ENCODE results near the gene NDC1.
"Not testable (repeated sequence)": the region's sequence is repeated elsewhere in the genome, so short reads cannot be mapped to it uniquely, and the experiment has no call there.

NDC1 gene

GRCh38 chr1:53837924-53838653 is at the start of gene NDC1:
Gene NDC1 (minus strand): TSS chr1:53838296. CDS start chr1:53838261, 35 bp downstream.
- peak within 1 kb of the TSS; percentile 82 for H2AFZ ChIP-seq (ENCODE audit: low read length, unreplicated experiment)
- peaks cover 45% of the 10 kb centered on the region for H3K79me2 ChIP-seq (ENCODE audit: control insufficient read depth, insufficient read depth, low read length, unreplicated experiment)
- 0 out of 2 replicates have a peak, but pooled peaks cover 3% of the 10 kb centered on the region for H3K36me3 ChIP-seq (ENCODE audit: insufficient read depth, low read length)
- peaks cover 21% of the 10 kb centered on the region for H3K4me1 ChIP-seq (ENCODE audit: control insufficient read depth, insufficient read depth, low read length, unreplicated experiment)
- H3K4me3 ChIP-seq (ENCODE audit: low read depth, low read length) = peak within 1 kb of the TSS; percentile 83
- H3K27ac ChIP-seq (ENCODE audit: low read depth, low read length) = peak within 1 kb of the TSS; percentile 83
- no peaks in the 10 kb centered on the region for H3K27me3 ChIP-seq (ENCODE audit: insufficient read depth, low read length)

- H3K27ac ChIP-seq (ENCODE audit: low read depth, low read length); H2AFZ ChIP-seq (ENCODE audit: low read length, unreplicated experiment); H3K79me2 ChIP-seq (ENCODE audit: control insufficient read depth, insufficient read depth, low read length, unreplicated experiment); H3K4me1 ChIP-seq (ENCODE audit: control insufficient read depth, insufficient read depth, low read length, unreplicated experiment); H3K27me3 ChIP-seq (ENCODE audit: insufficient read depth, low read length); H3K36me3 ChIP-seq (ENCODE audit: insufficient read depth, low read length); H3K4me3 ChIP-seq (ENCODE audit: low read depth, low read length): not testable (repeated sequence)
Measured at GRCh38 chr1:53883600-53883999, 45.5 kb upstream of the NDC1 start.

GRCh38 chr1:53881853-53882252 is 43.8 kb upstream of the NDC1 start:
- not testable (repeated sequence) for H3K36me3 ChIP-seq (ENCODE audit: insufficient read depth, low read length); H3K79me2 ChIP-seq (ENCODE audit: control insufficient read depth, insufficient read depth, low read length, unreplicated experiment); H2AFZ ChIP-seq (ENCODE audit: low read length, unreplicated experiment); H3K27ac ChIP-seq (ENCODE audit: low read depth, low read length); H3K4me3 ChIP-seq (ENCODE audit: low read depth, low read length); H3K4me1 ChIP-seq (ENCODE audit: control insufficient read depth, insufficient read depth, low read length, unreplicated experiment); H3K27me3 ChIP-seq (ENCODE audit: insufficient read depth, low read length)

- Histone ChIP-seq H3K79me2 (ENCODE audit: control insufficient read depth, insufficient read depth, low read length, unreplicated experiment) (no peaks in the 10 kb centered on the region), H3K27ac (ENCODE audit: low read depth, low read length) (no peak overlapping the region), H3K4me1 (ENCODE audit: control insufficient read depth, insufficient read depth, low read length, unreplicated experiment) (no peaks in the 10 kb centered on the region), H2AFZ (ENCODE audit: low read length, unreplicated experiment) (no peak overlapping the region), H3K36me3 (ENCODE audit: insufficient read depth, low read length) (peaks cover 3% of the 10 kb centered on the region), H3K4me3 (ENCODE audit: low read depth, low read length) (no peak overlapping the region), H3K27me3 (ENCODE audit: insufficient read depth, low read length) (no peaks in the 10 kb centered on the region)
Measured at GRCh38 chr1:53878492-53879105, 40.5 kb upstream of the NDC1 start.

DNA sequence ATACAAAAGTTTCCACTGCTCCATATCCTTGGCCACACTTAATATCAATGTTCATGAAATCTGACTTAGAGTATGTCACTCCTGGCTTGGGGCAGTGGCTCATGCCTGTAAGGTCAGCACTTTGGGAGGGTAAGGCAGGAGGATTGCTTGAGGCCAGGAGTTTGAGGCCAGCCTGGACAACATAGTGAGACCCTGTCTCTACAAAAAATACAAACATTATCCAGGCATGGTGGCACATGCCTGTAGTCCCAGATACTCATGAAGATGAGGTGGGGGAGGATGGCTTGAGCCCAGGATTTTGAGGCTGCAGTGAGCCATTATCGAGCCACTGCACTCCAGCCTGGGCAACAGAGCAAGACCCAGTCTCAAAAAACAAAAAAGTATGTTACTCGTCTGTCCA is 37.1 kb upstream of the NDC1 start:
- not testable (repeated sequence) for H3K79me2 ChIP-seq (ENCODE audit: control insufficient read depth, insufficient read depth, low read length, unreplicated experiment); H3K36me3 ChIP-seq (ENCODE audit: insufficient read depth, low read length); H3K4me3 ChIP-seq (ENCODE audit: low read depth, low read length); H2AFZ ChIP-seq (ENCODE audit: low read length, unreplicated experiment); H3K27ac ChIP-seq (ENCODE audit: low read depth, low read length); H3K27me3 ChIP-seq (ENCODE audit: insufficient read depth, low read length); H3K4me1 ChIP-seq (ENCODE audit: control insufficient read depth, insufficient read depth, low read length, unreplicated experiment)

- H2AFZ ChIP-seq (ENCODE audit: low read length, unreplicated experiment) = no peak overlapping the region
- no peak overlapping the region for H3K4me3 ChIP-seq (ENCODE audit: low read depth, low read length)
- H3K79me2 ChIP-seq (ENCODE audit: control insufficient read depth, insufficient read depth, low read length, unreplicated experiment) = no peaks in the 10 kb centered on the region
- no peak overlapping the region for H3K27ac ChIP-seq (ENCODE audit: low read depth, low read length)
- no peaks in the 10 kb centered on the region for H3K27me3 ChIP-seq (ENCODE audit: insufficient read depth, low read length)
- H3K36me3 ChIP-seq (ENCODE audit: insufficient read depth, low read length) = peaks cover 4% of the 10 kb centered on the region; the same call in 1 of the 2 replicates
- H3K4me1 ChIP-seq (ENCODE audit: control insufficient read depth, insufficient read depth, low read length, unreplicated experiment) = no peaks in the 10 kb centered on the region
Measured at GRCh38 chr1:53871773-53872484, 33.8 kb upstream of the NDC1 start.

- H3K36me3 ChIP-seq (ENCODE audit: insufficient read depth, low read length) = peaks cover 10% of the 10 kb centered on the region
- no peak overlapping the region for H3K4me3 ChIP-seq (ENCODE audit: low read depth, low read length)
- H3K27me3 ChIP-seq (ENCODE audit: insufficient read depth, low read length) = no peaks in the 10 kb centered on the region
- no peaks in the 10 kb centered on the region for H3K79me2 ChIP-seq (ENCODE audit: control insufficient read depth, insufficient read depth, low read length, unreplicated experiment)
- H2AFZ ChIP-seq (ENCODE audit: low read length, unreplicated experiment) = no peak overlapping the region
- H3K27ac ChIP-seq (ENCODE audit: low read depth, low read length) = no peak overlapping the region
- H3K4me1 ChIP-seq (ENCODE audit: control insufficient read depth, insufficient read depth, low read length, unreplicated experiment) = no peaks in the 10 kb centered on the region
Measured at GRCh38 chr1:53871221-53871620, 33.1 kb upstream of the NDC1 start.

DNA sequence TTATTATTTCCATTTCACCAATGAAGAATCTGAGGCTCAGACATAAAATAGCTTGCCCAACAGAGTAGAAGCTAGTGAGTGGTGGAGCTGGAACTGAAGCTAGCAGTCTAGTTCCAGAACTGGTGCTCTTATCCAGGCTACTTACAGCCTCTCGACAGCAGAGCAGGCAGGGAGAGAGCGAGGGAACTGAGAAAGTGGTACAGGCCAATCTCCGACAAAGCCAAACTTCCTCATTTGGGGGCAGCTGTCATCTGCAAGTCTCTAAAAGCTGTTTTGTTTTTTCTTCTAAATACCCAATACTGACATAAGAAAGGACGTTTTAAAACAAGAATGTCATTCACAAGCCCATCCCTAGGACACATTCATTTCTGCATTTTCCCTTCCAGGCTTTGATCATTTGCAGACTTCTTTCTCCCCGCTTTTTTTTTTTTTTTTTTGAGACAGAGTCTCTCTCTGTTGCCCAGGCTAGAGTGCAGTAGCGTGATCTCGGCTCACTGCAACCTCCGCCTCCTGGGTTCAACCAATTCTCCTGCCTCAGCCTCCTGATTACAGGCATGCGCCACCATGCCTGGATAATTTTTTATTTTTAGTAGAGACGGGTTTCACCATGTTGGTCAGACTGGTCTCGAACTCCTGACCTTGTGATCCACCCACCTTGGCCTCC is 31.5 kb upstream of the NDC1 start:
- H3K4me1 ChIP-seq (ENCODE audit: control insufficient read depth, insufficient read depth, low read length, unreplicated experiment) = no peaks in the 10 kb centered on the region
- no peak overlapping the region for H3K4me3 ChIP-seq (ENCODE audit: low read depth, low read length)
- H3K79me2 ChIP-seq (ENCODE audit: control insufficient read depth, insufficient read depth, low read length, unreplicated experiment) = no peaks in the 10 kb centered on the region
- H3K27ac ChIP-seq (ENCODE audit: low read depth, low read length) = no peak overlapping the region
- no peaks in the 10 kb centered on the region for H3K27me3 ChIP-seq (ENCODE audit: insufficient read depth, low read length)
- peaks cover 13% of the 10 kb centered on the region for H3K36me3 ChIP-seq (ENCODE audit: insufficient read depth, low read length)
- H2AFZ ChIP-seq (ENCODE audit: low read length, unreplicated experiment) = no peak overlapping the region

GRCh38 chr1:53868565-53868964 is 30.5 kb upstream of the NDC1 start:
- Histone ChIP-seq H3K27me3 (ENCODE audit: insufficient read depth, low read length) (no peaks in the 10 kb centered on the region), H3K27ac (ENCODE audit: low read depth, low read length) (no peak overlapping the region), H3K4me1 (ENCODE audit: control insufficient read depth, insufficient read depth, low read length, unreplicated experiment) (no peaks in the 10 kb centered on the region), H3K36me3 (ENCODE audit: insufficient read depth, low read length) (peaks cover 13% of the 10 kb centered on the region), H3K4me3 (ENCODE audit: low read depth, low read length) (no peak overlapping the region), H3K79me2 (ENCODE audit: control insufficient read depth, insufficient read depth, low read length, unreplicated experiment) (no peaks in the 10 kb centered on the region), H2AFZ (ENCODE audit: low read length, unreplicated experiment) (no peak overlapping the region)

- Histone ChIP-seq H2AFZ (ENCODE audit: low read length, unreplicated experiment) (no peak overlapping the region), H3K27me3 (ENCODE audit: insufficient read depth, low read length) (no peaks in the 10 kb centered on the region), H3K36me3 (ENCODE audit: insufficient read depth, low read length) (peaks cover 9% of the 10 kb centered on the region), H3K4me1 (ENCODE audit: control insufficient read depth, insufficient read depth, low read length, unreplicated experiment) (no peaks in the 10 kb centered on the region), H3K27ac (ENCODE audit: low read depth, low read length) (no peak overlapping the region), H3K79me2 (ENCODE audit: control insufficient read depth, insufficient read depth, low read length, unreplicated experiment) (no peaks in the 10 kb centered on the region), H3K4me3 (ENCODE audit: low read depth, low read length) (no peak overlapping the region)
Measured at GRCh38 chr1:53862507-53862906, 24.4 kb upstream of the NDC1 start.

Measured in ACC112 (cell line).